Choroid plexus epithelial cell (primary cell): ENCODE results near the gene MRGPRG.

ENCODE experiments used
- DNase-seq: peaks from one replicate; pipeline ENCODE4 v3.0.0-alpha.2; 2010; ENCODE audit warnings: low read depth
- H3K4me3 ChIP-seq: 2 replicates; pipeline ENCODE4 v1.5.1; 2011; ENCODE audit warnings: low read depth, mild to moderate bottlenecking, control low read depth, low read length, moderate library complexity
- TF ChIP-seq, protein P1 (sequence below): conservative IDR thresholded peaks from 2 replicates; pipeline ENCODE4 v1.5.1; 2011; ENCODE audit warnings: low read depth, mild to moderate bottlenecking, control low read depth, inconsistent platforms, low read length, moderate library complexity

MRGPRG gene

GRCh38 chr11:3207526-3208189, 11.0 kb downstream of the MRGPRG start:
- TF ChIP-seq, protein P1, sequence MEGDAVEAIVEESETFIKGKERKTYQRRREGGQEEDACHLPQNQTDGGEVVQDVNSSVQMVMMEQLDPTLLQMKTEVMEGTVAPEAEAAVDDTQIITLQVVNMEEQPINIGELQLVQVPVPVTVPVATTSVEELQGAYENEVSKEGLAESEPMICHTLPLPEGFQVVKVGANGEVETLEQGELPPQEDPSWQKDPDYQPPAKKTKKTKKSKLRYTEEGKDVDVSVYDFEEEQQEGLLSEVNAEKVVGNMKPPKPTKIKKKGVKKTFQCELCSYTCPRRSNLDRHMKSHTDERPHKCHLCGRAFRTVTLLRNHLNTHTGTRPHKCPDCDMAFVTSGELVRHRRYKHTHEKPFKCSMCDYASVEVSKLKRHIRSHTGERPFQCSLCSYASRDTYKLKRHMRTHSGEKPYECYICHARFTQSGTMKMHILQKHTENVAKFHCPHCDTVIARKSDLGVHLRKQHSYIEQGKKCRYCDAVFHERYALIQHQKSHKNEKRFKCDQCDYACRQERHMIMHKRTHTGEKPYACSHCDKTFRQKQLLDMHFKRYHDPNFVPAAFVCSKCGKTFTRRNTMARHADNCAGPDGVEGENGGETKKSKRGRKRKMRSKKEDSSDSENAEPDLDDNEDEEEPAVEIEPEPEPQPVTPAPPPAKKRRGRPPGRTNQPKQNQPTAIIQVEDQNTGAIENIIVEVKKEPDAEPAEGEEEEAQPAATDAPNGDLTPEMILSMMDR, result no peak
- no peak for DNase-seq

DNA sequence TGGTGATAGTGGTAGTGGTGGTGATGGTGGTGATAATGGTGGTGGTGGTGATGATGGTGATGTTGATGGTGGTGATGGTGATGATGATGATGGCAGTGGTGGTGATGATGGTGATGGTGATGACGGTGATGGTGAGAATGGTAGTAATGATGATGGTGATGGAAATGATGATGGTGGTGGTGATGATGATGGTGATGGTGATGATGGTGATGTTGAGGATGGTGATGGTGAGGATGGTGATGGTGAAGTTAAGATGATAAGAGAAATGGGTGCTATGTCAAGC, 11.8 kb downstream of the MRGPRG start:
- DNase-seq, result no peak
- no peak overlapping the region for H3K4me3 ChIP-seq
- TF ChIP-seq, protein P1, result no peak

More at GRCh38 chr11:3207526-3208189, 11.0 kb downstream of the MRGPRG start:
- H3K4me3 ChIP-seq, result no peak overlapping the region

- TF ChIP-seq, protein P1, result no peak
These were observed 12.3 kb downstream of the MRGPRG start for GRCh38 chr11:3206156-3206921.

DNA sequence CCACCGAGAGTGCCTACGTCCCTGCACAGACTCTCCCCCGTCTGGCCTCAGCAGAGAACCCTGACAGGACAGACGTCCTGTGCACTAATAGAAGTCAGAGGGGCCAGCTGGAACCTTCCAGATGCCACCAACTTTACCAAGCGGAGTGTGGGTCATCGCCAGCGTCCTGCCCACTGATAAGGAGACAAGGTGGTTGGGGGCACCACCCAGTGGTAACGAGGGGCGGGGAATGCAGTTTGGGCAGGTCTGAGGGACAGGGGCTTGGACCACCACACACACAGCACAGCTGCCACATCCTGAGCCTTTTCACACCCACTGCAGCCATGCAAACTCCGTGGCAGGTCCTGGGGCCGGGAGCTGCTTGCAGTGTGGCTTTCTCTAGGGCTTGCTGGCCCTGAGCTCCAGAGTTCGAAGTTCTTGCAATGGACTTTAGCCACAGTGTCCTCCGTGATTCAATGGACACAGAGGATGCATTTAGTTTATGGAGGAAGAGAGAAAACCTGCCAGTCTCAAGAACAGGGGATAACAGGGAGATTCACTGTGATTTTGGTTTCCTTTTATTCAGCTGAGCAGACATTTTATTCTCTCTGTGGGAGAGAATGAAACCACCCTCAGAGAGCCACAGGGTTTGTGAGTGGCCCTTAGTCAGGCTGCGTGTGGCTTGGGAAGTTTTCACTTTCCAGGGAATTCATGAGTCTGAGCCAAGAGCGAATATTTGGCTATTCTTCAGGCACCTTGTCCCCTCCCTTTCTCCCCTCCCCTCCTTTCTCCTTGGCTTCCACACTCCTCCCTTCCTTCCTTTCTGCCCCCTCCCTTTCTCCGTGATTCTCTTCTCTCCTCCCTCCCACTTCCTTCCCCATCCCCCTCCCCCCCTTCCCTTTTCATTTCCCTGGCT, 13.1 kb downstream of the MRGPRG start:
- TF ChIP-seq, protein P1, result no peak
- no peak for DNase-seq
- H3K4me3 ChIP-seq, result no peak overlapping the region

More at GRCh38 chr11:3206156-3206921, 12.3 kb downstream of the MRGPRG start:
- DNase-seq, result no peak
- H3K4me3 ChIP-seq, result no peak overlapping the region

GRCh38 chr11:3204141-3205015, 14.2 kb downstream of the MRGPRG start:
- DNase-seq, result no peak
- no peak overlapping the region for H3K4me3 ChIP-seq
- TF ChIP-seq, protein P1, result no peak
